K562 (cell line): ENCODE measurements around the gene OSBPL1A. TPM values are rescaled to one million over a fixed set of nuclear protein-coding genes. Genes with fewer than 3 reads are reported as not detected.

Source experiments
- ATAC-seq: fragments of 200-7000 bp; cut with Tn5 transposase; 3 replicates; pipeline ENCODE4 v1.9.1; 2020; ENCODE audit warnings: moderate library complexity
- BruUV-seq: library from RNA; stranded (reverse); fragments of 400-500 nt; replicated peaks from 2 replicates; lab custom pipeline; 2021; lab: Mats Ljungman, UMichigan
- CTCF ChIA-PET: fragments of 300-600 bp; formaldehyde crosslinking; extraction: SDS; loops from one replicate; lab custom pipeline; 2021; ENCODE audit warnings: low intra/inter-chr PET ratio; lab: Yijun Ruan, JAX
- POLR2A ChIA-PET: fragments of 300-600, 350-650 bp; sonication (Branson Sonifier 250); formaldehyde crosslinking; extraction: SDS; loops from one replicate; lab custom pipeline; 2021; ENCODE audit warnings: antibody characterized with exemption, inconsistent platforms; lab: Yijun Ruan, JAX
- DNase-seq, 4 experiments: peaks; one replicate each; pipeline versions ENCODE4 v3.0.0 to v3.0.0-alpha.2; 2011 to 2018; ENCODE audit warnings: low spot score in 3 of 4, mixed read lengths in 3 of 4; ENCODE audit errors: extremely low read depth in 1 of 4
- FAIRE-seq: peaks from 2 replicates; lab custom pipeline; 2011; peaks lifted over from hg19 to GRCh38; lab: Jason Lieb, UNC
- H2AFZ ChIP-seq: 2 replicates; pipeline ENCODE4 v1.6.0; 2011; ENCODE audit warnings: low read depth, low read length, control low read depth, inconsistent platforms
- H3K27ac ChIP-seq: fragments of 200-600 bp; 3 replicates; pipeline ENCODE4 v1.8.0; 2011; ENCODE audit warnings: low read depth, mild to moderate bottlenecking, control low read depth, inconsistent platforms, low read length, moderate library complexity, mixed read lengths; ENCODE audit errors: extremely low read depth
- H3K27me3 ChIP-seq, 2 experiments: fragments of 300-600 bp in 1 of 2; 2 replicates in 1 of 2; 3 replicates in 1 of 2; pipeline versions ENCODE4 v1.6.0 to v1.8.0; 2011; ENCODE audit warnings: inconsistent platforms in 2 of 2, low read length in 2 of 2, mild to moderate bottlenecking in 1 of 2, mixed read lengths in 1 of 2, moderate library complexity in 1 of 2; ENCODE audit not compliant: control insufficient read depth in 2 of 2, insufficient read depth in 2 of 2
- H3K36me3 ChIP-seq: fragments of 300-600 bp; 3 replicates; pipeline ENCODE4 v1.8.0; 2011; ENCODE audit warnings: mild to moderate bottlenecking, low read length, inconsistent platforms; ENCODE audit not compliant: control insufficient read depth, insufficient read depth
- H3K4me1 ChIP-seq, 2 experiments: fragments of 200-600 bp in 1 of 2; replicated peaks in 1 of 2; 2 replicates in 1 of 2; 3 replicates in 1 of 2; pipeline versions ENCODE4 v1.5.1 to v1.8.0; 2011; ENCODE audit warnings: inconsistent platforms in 2 of 2, low read length in 2 of 2, mild to moderate bottlenecking in 1 of 2, mixed read lengths in 1 of 2, moderate library complexity in 1 of 2; ENCODE audit not compliant: control insufficient read depth in 2 of 2, insufficient read depth in 2 of 2
- H3K4me2 ChIP-seq: 2 replicates; pipeline ENCODE4 v1.6.1; 2011; ENCODE audit warnings: low read length, control low read depth, inconsistent platforms, mixed read lengths; ENCODE audit not compliant: insufficient read depth
- H3K4me3 ChIP-seq: fragments of 200-600 bp; sonication (generic), shearing (Covaris generic); 2 replicates; pipeline ENCODE4 v1.5.1; 2016; ENCODE audit warnings: control low read depth, inconsistent platforms
- H3K79me2 ChIP-seq: fragments of 200-600 bp; 3 replicates; pipeline ENCODE4 v1.8.0; 2011; ENCODE audit warnings: low read length, inconsistent platforms; ENCODE audit not compliant: control insufficient read depth, insufficient read depth
- H3K9ac ChIP-seq, 2 experiments: 2 replicates each; pipeline versions ENCODE4 v1.6.0 to v1.6.1; 2011; ENCODE audit warnings: low read depth in 2 of 2, low read length in 2 of 2, control low read depth in 1 of 2, inconsistent platforms in 1 of 2, mild to moderate bottlenecking in 1 of 2, mixed read lengths in 1 of 2; ENCODE audit not compliant: insufficient read depth in 1 of 2
- H3K9me1 ChIP-seq: one replicate; pipeline ENCODE4 v1.6.0; 2011; ENCODE audit warnings: inconsistent platforms, mild to moderate bottlenecking, low read length, moderate library complexity; ENCODE audit not compliant: control insufficient read depth, insufficient read depth
- H3K9me3 ChIP-seq: replicated peaks from 2 replicates; pipeline ENCODE4 v1.5.1; 2011; ENCODE audit warnings: low read depth, low read length, inconsistent platforms; ENCODE audit not compliant: control insufficient read depth, insufficient read depth
- H4K20me1 ChIP-seq: replicated peaks from 2 replicates; pipeline ENCODE4 v1.6.1; 2011; ENCODE audit warnings: low read length, inconsistent platforms, mixed read lengths; ENCODE audit not compliant: control insufficient read depth, insufficient read depth
- BDP1 ChIP-seq: IDR thresholded peaks from 3 replicates; pipeline ENCODE4 v1.6.1; 2011; ENCODE audit not compliant: insufficient read length, insufficient read depth
- C11orf30 ChIP-seq: fragments of 450-650 bp; IDR thresholded peaks from 2 replicates; pipeline ENCODE4 v1.6.1; 2016; ENCODE audit warnings: low read depth, mild to moderate bottlenecking
- CREBBP ChIP-seq: IDR thresholded peaks from one replicate; pipeline ENCODE4 v1.6.1; 2012; ENCODE audit warnings: low read depth, mild to moderate bottlenecking, control low read depth, inconsistent platforms, low read length
- CSDE1 ChIP-seq, 2 experiments: fragments of 450-650 bp; IDR thresholded peaks; 2 replicates each; pipeline ENCODE4 v1.6.1; 2016; ENCODE audit warnings: mild to moderate bottlenecking in 1 of 2
- DMBX1 ChIP-seq: fragments of 250-450 bp; sonication (Bioruptor Pico); IDR thresholded peaks from 2 replicates; pipeline ENCODE4 v1.8.0; 2022; ENCODE audit warnings: inconsistent platforms, mild to moderate bottlenecking, moderate library complexity, borderline replicate concordance
- HDAC2 ChIP-seq: fragments of 450-650 bp; IDR thresholded peaks from 2 replicates; pipeline ENCODE4 v1.6.1; 2016; ENCODE audit warnings: mild to moderate bottlenecking
- MEF2A ChIP-seq: IDR thresholded peaks from 2 replicates; pipeline ENCODE4 v1.6.1; 2011; ENCODE audit warnings: low read depth, mild to moderate bottlenecking, low read length, moderate library complexity; ENCODE audit not compliant: control insufficient read depth
- MIER1 ChIP-seq: fragments of 450-650 bp; IDR thresholded peaks from 2 replicates; pipeline ENCODE4 v1.6.1; 2016; ENCODE audit warnings: antibody characterized with exemption, mild to moderate bottlenecking, low read depth
- POLR2G ChIP-seq: fragments of 200-400 bp; formaldehyde crosslinking; IDR thresholded peaks from 2 replicates; pipeline ENCODE4 v1.6.1; 2017; ENCODE audit warnings: low read depth, mild to moderate bottlenecking, antibody characterized with exemption, low read length, moderate library complexity
- PTRF ChIP-seq: fragments of 450-650 bp; IDR thresholded peaks from 2 replicates; pipeline ENCODE4 v1.6.1; 2016; ENCODE audit warnings: mild to moderate bottlenecking, missing genetic modification characterization, missing compliant biosample characterization
- RBM34 ChIP-seq: fragments of 200-400 bp; formaldehyde crosslinking; IDR thresholded peaks from 2 replicates; pipeline ENCODE4 v1.6.1; 2018; ENCODE audit warnings: low read length, borderline replicate concordance; ENCODE audit not compliant: insufficient read depth
- RUNX1 ChIP-seq: sonication (generic); IDR thresholded peaks from 2 replicates; pipeline ENCODE4 v1.6.1; 2016; ENCODE audit warnings: antibody characterized with exemption, low read depth
- STAG1 ChIP-seq: sonication (generic); formaldehyde crosslinking; IDR thresholded peaks from 2 replicates; pipeline ENCODE4 v1.5.0; 2020; ENCODE audit warnings: missing genetic modification reagents, borderline replicate concordance
- TEAD2 ChIP-seq: fragments of 450-650 bp; IDR thresholded peaks from 2 replicates; pipeline ENCODE4 v1.6.1; 2016; ENCODE audit warnings: missing genetic modification characterization, control low read depth, missing compliant biosample characterization
- U2AF2 ChIP-seq: fragments of 200-400 bp; formaldehyde crosslinking; optimal IDR thresholded peaks from 2 replicates; pipeline ENCODE3; 2017; ENCODE audit warnings: low read depth, mild to moderate bottlenecking, low read length
- ZBTB43 ChIP-seq: sonication (generic); formaldehyde crosslinking; IDR thresholded peaks from 2 replicates; pipeline ENCODE4 v1.8.0; 2023; ENCODE audit warnings: mild to moderate bottlenecking, missing genetic modification reagents
- ZNF780A ChIP-seq: fragments of 250-450 bp; sonication (Bioruptor Pico); IDR thresholded peaks from 2 replicates; pipeline ENCODE4 v1.5.0; 2021; ENCODE audit warnings: mild to moderate bottlenecking
- WGBS: fragments of 100-300 bp; shearing (Covaris generic); methylation state at CpG from one replicate; pipeline ENCODE4 v1.1.6; 2016; ENCODE audit warnings: low coverage, mixed read lengths; ENCODE audit not compliant: insufficient coverage; ENCODE audit errors: missing lambda C conversion rate; 5-methylcytosine and 5-hydroxymethylcytosine counted together
- in situ Hi-C: fragments of 300-500 bp; cut with MboI; formaldehyde crosslinking; loops from 4 replicates; pipeline ENCODE4 v1.15.0; 2018; ENCODE audit warnings: inconsistent platforms, mixed read lengths
- intact Hi-C: fragments of 100-400 bp; cut with micrococcal nuclease; formaldehyde crosslinking; loops from 2 replicates; pipeline ENCODE4 v1.14.2; 2022
- polyA plus RNA-seq, 8 experiments: library from polyadenylated mRNA; depleted of rRNA in 4 of 8; stranded (reverse) in 5 of 8; unstranded in 3 of 8; fragments of >200 nt; fragmentation: Nextera tagmentation in 2 of 8; fragmentation: Illumina TruSeq in 1 of 8; extraction: Ambion mirVana in 2 of 8; extraction: Trizol in 1 of 8; gene quantifications; 2 replicates each; pipeline versions ENCODE4 v1.2.1 to v1.2.3, GENCODE V29; 2011 to 2014; ENCODE audit warnings: inconsistent platforms in 1 of 8, missing spikeins in 1 of 8
- total RNA-seq, 7 experiments: library from RNA; depleted of rRNA in 6 of 7; stranded (reverse); fragments of >200 nt in 6 of 7; fragmentation: Illumina TruSeq in 2 of 7; extraction: Trizol in 2 of 7; gene quantifications; 2 replicates each; pipeline versions ENCODE4 v1.2.1 to v1.2.3, GENCODE V29; 2011 to 2021; ENCODE audit warnings: low replicate concordance in 1 of 7
- TF ChIP-seq, protein P1 (sequence below): sonication (generic); formaldehyde crosslinking; IDR thresholded peaks from 2 replicates; pipeline ENCODE4 v1.8.1; 2022; ENCODE audit warnings: missing genetic modification reagents
- TF ChIP-seq, protein P2 (sequence below): sonication (generic); formaldehyde crosslinking; IDR thresholded peaks from 2 replicates; pipeline ENCODE4 v1.8.1; 2023; ENCODE audit warnings: mild to moderate bottlenecking, missing genetic modification reagents

OSBPL1A gene
- total and polyA plus RNA-seq, 9 of the 15 experiments (the other 6 are each of a cell fraction or from before 2014, with no cell fraction given), result 0.40 to 0.49 TPM; not detected in 7

- TF ChIP-seq RBM34, result no peak
- TF ChIP-seq CSDE1 (IDR thresholded peaks at IDR 0.05), result no peak
- no peak for TF ChIP-seq PTRF (tag)
- TF ChIP-seq BDP1, result no peak
- TF ChIP-seq C11orf30, result no peak
- TF ChIP-seq RUNX1, result no peak
Observed at GRCh38 chr18:24157855-24158254, 239.8 kb downstream of the OSBPL1A start (continued).

DNA sequence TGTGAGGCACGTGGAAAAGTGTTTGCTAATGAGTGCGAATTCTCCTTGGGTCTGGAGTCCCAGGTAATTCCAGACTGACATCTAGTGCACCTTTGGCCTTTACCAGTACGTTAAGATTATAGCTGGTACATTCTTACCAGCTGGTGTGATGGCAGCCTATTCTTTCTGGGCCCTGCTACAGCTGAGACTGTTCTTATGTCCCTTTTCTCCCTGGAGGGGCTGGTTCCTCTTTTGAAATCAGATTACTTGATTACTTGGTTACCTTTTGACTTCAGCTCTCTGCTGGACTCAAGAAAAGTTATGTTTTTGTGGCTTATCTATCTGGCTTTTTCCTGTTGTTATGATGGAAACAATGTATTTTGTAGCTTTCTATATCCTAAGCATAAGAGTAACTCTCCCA lies 244.2 kb downstream of the OSBPL1A start:
- Histone ChIP-seq H3K27me3 (no peaks in the 10 kb centered on the region; a peak in 1 of 5 replicates), H3K9me1 (no peaks in the 10 kb centered on the region), H3K79me2 (no peaks in the 10 kb centered on the region), H3K4me2 (no peak overlapping the region), H4K20me1 (no peaks in the 10 kb centered on the region), H3K9me3 (no peaks in the 10 kb centered on the region), H3K4me1 (no peaks in the 10 kb centered on the region), H3K36me3 (no peaks in the 10 kb centered on the region), H2AFZ (no peak overlapping the region), H3K9ac (no peak overlapping the region), H3K4me3 (no peak overlapping the region), H3K27ac (no peak overlapping the region)
- ChIA-PET CTCF (no interaction called here), POLR2A (interaction anchor here (0.6 to 1.2 kb wide), 3 partner anchors 15 to 385 kb away, joined by 3 read pairs; partner anchors contain the start of gene CABYR)
- in situ Hi-C loops, result no loop called here
- ATAC-seq (no peak), FAIRE-seq (no peak), DNase-seq (no peak)
- intact Hi-C loops, result no loop called here
- 0% methylated on average over 3 of the region's 3 CpGs for WGBS
- no TSS peak for BruUV-seq
- no peak for TF ChIP-seq ZNF780A (CRISPR knock-in tag)
- no peak for TF ChIP-seq RUNX1
- TF ChIP-seq U2AF2, result no peak
- TF ChIP-seq ZBTB43 (CRISPR knock-in tag), result no peak
- no peak for TF ChIP-seq MEF2A
- TF ChIP-seq DMBX1 (CRISPR knock-in tag), result no peak
- no peak for TF ChIP-seq STAG1 (CRISPR knock-in tag)
- TF ChIP-seq CREBBP, result no peak
- no peak for TF ChIP-seq HDAC2
- TF ChIP-seq TEAD2, result no peak
- TF ChIP-seq, protein P1, sequence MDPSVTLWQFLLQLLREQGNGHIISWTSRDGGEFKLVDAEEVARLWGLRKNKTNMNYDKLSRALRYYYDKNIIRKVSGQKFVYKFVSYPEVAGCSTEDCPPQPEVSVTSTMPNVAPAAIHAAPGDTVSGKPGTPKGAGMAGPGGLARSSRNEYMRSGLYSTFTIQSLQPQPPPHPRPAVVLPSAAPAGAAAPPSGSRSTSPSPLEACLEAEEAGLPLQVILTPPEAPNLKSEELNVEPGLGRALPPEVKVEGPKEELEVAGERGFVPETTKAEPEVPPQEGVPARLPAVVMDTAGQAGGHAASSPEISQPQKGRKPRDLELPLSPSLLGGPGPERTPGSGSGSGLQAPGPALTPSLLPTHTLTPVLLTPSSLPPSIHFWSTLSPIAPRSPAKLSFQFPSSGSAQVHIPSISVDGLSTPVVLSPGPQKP (CRISPR knock-in tag), result no peak
- no peak for TF ChIP-seq POLR2G
- TF ChIP-seq, protein P2, sequence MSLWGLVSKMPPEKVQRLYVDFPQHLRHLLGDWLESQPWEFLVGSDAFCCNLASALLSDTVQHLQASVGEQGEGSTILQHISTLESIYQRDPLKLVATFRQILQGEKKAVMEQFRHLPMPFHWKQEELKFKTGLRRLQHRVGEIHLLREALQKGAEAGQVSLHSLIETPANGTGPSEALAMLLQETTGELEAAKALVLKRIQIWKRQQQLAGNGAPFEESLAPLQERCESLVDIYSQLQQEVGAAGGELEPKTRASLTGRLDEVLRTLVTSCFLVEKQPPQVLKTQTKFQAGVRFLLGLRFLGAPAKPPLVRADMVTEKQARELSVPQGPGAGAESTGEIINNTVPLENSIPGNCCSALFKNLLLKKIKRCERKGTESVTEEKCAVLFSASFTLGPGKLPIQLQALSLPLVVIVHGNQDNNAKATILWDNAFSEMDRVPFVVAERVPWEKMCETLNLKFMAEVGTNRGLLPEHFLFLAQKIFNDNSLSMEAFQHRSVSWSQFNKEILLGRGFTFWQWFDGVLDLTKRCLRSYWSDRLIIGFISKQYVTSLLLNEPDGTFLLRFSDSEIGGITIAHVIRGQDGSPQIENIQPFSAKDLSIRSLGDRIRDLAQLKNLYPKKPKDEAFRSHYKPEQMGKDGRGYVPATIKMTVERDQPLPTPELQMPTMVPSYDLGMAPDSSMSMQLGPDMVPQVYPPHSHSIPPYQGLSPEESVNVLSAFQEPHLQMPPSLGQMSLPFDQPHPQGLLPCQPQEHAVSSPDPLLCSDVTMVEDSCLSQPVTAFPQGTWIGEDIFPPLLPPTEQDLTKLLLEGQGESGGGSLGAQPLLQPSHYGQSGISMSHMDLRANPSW, result no peak
- no peak for TF ChIP-seq MIER1
